ENCODE measurements around the gene CCDC63.

CCDC63 gene

DNA sequence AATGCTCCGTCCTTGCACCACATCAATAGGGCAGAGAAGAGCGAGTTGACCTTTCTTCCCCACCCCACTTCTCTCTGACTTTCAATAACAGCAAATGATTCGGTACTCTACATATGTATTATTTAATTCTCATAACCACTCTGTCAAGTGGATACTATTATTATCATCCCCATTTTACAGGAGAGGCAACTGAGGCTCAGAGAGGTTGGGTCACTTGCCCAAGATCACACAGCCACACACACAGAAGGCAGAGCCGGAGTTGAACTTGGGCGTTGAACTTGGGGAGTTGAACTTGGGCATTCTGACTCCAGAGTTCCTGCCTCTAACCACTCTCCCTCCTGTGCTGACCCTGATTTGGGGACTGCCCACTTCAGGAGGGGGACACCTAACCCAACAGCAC, 72.9 kb downstream of the CCDC63 start:
- in situ Hi-C loops (cut with MboI; ENCODE audit: low sequenced_read_pairs), result no loop called here

DNA sequence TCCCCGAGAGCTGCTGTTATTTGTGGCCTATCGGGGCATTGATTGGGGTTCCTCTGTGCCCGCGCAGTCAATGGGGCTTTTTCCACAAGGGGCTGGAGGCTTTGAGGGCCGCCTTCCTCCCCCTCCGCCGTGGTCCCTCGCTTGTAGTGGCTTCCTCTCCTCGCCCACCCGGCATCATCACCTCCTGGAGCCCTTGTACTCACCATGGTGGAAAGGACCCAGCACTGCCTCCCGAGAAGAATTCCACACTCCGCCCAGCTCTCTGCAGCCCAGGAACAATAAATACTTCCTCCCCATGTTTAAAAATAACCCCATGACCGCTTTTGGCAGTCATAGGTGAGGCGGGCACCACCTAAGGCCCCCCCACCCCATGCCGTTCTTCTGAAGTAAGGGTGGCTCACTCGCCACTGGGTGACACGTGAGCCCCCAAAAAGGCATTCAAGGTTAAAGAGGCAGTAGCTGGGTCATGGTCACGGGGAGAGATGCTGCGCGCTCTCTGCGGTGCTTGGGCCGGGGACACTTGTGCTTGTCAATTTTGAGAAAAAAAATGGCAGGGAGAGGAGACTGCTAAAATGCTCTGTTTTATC, 73.6 kb downstream of the CCDC63 start, which contains the start of gene MYL2:
MYL2 (minus strand) TSS at position 256 of the 587 bp plus-strand sequence; CDS start at position 206, 50 bp downstream.
- in situ Hi-C loops (cut with MboI; ENCODE audit: low sequenced_read_pairs), result no loop called here

DNA sequence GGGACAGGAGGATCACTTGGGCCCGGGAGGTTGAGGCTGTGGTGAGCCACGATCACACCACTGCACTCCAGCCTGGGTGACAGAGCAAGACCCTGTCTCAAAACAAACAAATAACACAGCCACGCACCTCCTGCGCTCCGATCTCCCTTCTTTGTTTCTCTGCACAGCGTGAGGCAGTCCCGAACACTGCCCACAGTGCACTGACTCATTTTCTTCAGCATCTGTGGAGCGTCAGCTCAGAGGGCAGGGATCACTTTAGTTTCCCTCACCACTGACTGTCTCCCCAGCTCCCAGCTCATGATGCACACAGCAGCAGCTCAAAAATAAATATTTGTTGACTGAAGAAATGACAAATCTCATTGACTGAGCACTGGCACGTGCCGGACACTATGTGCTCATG, 74.5 kb downstream of the CCDC63 start:
- in situ Hi-C loops (cut with MboI; ENCODE audit: low sequenced_read_pairs), result no loop called here

DNA sequence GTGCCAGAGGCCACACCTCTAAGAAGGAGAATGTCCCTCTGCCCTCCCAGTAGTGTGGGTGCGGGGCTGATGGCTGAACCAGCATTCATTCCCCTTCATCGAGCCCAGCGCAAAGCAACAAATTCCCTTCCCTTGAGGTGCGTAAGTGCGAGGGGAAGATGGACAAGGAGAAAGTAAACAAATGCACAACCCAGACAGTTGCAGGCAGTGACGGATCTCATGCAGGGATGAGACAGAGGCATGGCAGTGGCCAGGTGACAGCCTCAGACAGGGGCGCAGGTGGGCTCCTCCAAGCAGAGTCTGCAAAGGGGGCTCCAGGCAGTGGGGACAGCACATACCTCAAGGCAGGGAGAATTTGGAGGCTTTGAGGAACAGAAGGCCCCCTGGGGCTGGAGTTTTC, 75.9 kb downstream of the CCDC63 start:
- in situ Hi-C loops (cut with MboI; ENCODE audit: low sequenced_read_pairs), result no loop called here

DNA sequence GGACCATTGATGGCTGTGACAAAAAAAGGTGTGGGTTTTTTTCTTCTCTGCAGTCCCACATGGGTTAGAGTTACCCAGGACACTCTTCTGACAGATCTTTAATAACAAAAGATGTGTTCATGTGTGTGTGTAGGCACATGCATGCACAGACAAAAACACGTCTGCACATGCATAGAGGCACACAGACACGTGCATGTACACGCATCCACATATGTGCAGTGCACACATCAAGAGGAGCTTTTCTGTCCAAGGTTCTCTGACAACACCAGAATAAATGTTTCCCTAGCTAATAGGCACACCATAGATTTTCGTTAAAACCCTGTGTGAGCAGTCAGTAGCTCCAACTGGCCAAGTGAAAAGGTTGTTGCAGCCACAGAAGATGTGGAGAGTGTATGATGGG, 76.4 kb downstream of the CCDC63 start:
- in situ Hi-C loops (cut with MboI; ENCODE audit: low sequenced_read_pairs), result no loop called here

DNA sequence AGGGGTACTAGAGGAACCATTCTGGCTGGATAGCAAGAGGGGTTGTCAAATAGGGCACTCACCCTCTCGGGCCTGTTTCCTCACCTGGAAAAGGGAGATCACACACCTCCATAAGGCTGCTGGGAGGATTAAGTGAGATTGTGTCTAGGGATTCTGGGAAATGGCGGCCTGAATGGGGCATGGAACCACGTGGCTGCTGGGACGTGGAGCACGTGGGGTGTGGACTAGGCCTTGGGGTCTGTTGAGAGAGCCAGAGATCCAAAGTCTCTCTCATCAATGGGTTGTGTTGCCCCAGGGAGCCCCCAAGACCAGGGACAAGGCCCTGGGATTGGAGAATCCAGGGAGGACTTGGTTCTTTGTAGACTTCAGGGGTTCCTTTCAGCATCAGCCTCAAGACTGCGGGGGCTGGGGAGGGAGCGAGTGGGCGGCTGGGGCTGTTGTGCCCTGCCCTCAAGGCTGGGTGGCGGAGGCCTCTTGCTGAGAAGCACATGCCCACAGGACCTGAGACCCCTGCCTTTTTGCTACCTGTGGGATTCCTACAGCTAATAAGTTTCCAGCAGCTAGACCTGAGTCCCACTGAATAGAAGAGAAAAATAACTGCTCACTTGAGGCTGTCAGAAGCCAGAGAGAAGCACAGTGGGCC, 77.0 kb downstream of the CCDC63 start:
- in situ Hi-C loops (cut with MboI; ENCODE audit: low sequenced_read_pairs), result no loop called here

DNA sequence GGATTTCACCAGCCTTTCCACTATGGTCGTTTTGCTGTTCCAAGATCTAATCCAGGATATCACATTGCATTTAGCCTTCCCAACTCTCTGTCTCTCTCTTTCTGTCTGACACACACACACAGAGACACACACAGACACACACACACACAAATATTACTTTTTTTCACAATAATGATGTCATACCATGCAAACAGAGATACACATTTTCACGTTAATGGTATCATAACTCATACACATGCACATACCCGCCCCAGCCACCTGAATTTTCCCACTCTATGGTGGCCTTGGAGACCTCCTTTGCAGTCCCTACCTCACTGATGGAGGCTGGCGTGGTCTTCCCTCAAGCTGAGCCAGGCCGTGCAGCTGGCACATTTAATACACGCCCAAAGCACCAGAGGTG, 80.8 kb downstream of the CCDC63 start:
- in situ Hi-C loops (cut with MboI; ENCODE audit: low sequenced_read_pairs), result loop anchor here (25.0 kb wide), 1 partner anchor 385 kb away; no protein-coding TSS in a partner anchor

DNA sequence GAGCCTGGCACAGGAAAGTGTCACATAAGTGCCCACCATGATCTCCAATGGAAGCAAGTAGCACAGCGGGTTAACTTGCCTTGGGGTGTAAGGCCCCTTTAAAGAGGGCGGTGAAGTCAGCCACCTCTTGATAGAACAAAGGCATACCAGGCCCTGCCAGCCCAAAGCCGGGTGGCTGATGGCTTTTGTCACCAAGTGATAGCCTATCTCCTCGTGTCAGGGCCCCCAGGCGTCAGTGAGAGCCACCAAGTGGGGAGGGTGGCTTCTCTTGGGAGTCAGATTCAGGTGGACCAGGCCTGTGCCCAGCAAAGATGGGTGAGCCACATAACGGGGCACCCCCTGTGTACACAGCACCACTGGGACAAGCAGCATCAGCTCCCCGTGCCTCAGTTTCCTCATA, 81.9 kb downstream of the CCDC63 start:
- in situ Hi-C loops (cut with MboI; ENCODE audit: low sequenced_read_pairs), result loop anchor here (25.0 kb wide), 1 partner anchor 384 kb away; no protein-coding TSS in a partner anchor

DNA sequence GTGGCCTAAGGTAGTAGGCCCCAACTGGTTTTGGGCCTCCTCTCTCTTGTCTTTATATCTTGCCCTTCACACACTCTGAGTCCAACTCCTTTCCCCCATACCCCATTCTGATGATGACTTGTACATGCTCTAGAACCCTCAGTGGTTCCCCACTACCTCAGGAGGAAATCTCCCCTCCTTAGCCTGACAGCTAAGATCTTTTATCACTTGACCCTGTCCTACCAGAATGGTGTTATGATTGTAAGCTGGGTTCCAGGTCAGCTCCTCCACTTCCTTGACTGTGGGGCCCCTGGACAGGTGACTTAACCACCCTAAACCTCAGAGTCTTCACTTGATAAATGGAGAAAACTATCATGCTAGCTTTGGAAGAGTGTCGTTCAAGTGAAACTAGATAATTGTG, 83.0 kb downstream of the CCDC63 start:
- in situ Hi-C loops (cut with MboI; ENCODE audit: low sequenced_read_pairs), result loop anchor here (25.0 kb wide), 1 partner anchor 382 kb away; no protein-coding TSS in a partner anchor

DNA sequence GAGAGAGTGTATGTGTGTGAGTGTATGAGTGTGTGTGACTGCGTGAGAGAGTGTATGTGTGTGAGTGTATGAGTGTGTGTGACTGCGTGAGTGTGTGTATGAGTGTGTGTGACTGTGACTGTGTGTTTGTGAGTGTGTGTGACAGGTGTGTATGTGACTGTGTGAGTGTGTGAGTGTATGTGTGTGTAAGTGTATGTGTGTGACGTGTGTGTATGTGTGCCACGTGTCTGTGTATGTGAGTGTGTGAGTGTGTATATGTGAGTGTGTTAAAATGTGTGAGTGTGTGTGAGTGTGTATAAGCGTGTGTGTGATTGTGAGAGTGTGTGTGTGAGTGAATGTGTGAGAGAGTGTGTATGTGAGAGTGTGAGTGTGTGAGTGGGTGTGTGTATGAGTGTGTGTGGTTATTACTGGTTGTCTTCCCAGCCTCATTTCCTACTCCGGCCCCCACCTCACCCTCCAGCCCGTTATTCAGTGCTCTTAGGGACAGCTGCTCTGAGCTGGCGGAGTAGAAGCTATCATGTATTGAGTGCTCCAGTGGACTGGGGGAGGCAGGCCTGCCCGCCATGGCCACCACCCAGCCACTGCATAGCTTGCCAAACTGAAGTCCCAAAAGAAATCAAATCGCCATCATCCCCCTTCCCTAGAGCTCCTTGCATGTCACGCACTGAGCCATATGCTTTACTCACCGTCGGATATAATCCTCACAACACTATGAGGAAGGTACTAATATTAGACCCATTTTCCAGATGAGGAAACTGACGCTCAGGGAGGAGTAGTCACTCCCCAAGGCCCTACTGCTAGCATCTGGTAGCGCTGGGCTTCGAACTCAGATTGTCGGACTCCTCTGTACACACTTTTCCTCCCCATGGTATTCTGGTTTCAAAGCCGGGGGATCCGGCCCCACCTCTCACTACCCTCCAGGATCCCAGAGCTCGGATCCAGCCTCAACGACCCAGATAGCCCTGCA, 83.8 kb downstream of the CCDC63 start:
- in situ Hi-C loops (cut with MboI; ENCODE audit: low sequenced_read_pairs), result loop anchor here (25.0 kb wide), 1 partner anchor 382 kb away; no protein-coding TSS in a partner anchor

DNA sequence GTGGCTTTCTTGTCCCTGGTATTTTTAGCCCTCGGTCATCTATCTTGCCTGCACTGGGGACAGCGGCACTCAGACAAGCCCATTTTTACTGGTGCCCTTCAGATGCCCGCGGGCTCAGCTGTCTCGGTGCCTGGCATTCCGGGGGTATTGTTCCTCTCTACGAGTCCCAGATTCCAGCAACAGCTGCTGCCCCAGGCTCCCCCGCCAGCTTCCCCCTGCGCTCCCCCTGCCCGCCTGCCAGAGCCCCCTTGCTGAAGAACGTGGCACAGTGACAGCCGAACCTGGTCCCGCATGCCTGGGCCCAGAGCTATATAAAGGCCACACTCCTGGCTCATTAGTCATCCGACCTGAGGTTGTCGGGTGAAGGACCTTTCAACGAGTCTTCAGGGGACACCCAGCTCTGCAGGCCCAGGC, 84.5 kb downstream of the CCDC63 start:
- in situ Hi-C loops (cut with MboI; ENCODE audit: low sequenced_read_pairs), result loop anchor here (25.0 kb wide), 1 partner anchor 381 kb away; no protein-coding TSS in a partner anchor

DNA sequence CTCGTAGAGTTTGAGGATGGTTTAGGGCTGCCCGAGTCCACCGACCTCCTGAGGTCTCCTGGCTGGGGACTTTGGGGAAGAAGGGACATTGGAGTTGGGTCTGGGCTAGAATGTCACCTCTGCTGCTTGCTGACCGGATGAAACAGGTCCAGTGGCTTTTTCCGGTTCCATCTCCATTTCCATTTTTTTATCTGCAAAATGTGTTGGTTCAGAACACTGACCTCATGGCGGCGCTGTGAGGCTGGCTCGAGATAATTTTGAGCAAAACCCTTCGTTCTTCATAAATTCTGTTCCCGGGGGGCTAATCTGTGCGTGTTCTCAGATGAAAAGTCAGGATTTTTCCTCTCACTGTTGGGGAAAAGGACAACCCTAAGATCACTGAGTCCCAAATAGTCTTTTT, 85.3 kb downstream of the CCDC63 start:
- in situ Hi-C loops (cut with MboI; ENCODE audit: low sequenced_read_pairs), result loop anchor here (25.0 kb wide), 1 partner anchor 380 kb away; no protein-coding TSS in a partner anchor

DNA sequence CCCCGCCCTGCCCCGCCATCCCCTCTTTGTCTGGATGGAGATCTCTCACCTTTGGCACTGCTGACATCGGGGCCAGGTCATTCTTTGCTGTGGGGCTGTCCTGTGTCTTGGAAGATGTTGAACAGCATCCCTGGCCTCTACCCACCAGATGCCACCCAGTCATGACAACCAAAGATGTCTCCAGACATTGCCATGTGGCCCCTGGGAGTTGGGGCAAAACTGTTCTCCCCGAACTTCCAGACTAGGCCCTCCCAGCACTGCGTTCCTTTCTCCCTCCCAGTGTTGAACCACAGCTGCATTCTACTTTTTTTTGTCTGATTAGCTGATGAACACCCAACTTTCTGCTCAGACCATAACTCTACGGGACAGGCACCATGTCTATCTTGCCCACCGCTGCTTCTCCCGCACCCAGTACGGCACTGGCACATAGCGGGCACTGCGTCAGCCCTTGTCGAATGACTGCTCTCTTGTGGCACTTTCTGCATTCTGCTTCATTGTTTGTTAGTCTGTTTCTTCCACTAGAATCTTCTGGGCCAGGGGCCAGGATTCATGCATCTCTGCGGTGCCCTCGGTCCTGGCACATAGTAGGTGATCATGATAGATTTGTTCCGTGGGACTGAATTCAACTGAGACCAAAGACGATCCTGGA, 86.7 kb downstream of the CCDC63 start:
- in situ Hi-C loops (cut with MboI; ENCODE audit: low sequenced_read_pairs), result loop anchor here (25.0 kb wide), 1 partner anchor 379 kb away; no protein-coding TSS in a partner anchor

DNA sequence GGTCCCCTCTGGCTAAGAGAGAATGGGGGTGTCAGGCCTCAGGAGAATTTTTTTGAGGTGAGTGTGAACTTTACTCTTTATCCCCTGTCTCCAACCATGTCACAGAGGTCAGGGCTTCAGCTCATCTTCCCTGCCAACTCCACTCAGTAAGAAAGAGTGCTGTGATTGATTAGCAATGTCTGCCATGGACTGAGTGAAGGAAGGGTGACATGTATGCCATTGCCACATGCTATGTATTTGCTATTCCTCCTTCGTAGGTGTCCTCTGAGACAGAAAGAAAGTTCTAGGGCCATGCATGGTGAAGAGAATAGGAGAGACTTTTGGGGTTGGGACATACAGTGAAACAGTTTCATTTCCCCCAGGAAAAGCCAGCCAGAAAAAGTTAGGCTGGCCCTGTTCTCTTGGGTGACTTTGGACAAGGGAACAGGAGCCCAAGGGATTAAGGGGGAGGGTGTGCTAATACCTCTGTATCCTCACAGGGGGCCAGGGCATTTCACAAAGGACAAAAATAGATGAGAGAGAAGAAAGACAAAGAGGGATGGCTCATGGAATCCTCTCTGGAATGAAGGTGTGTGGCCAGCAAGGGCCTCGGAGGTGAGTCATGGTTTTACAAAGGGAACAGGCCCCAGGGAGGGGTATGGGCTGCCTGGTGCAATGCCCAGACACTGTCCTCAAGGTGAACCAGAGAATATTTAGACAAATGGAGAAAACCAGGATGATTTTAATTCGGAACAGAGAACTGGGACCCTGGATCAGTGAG, 87.5 kb downstream of the CCDC63 start:
- in situ Hi-C loops (cut with MboI; ENCODE audit: low sequenced_read_pairs), result loop anchor here (25.0 kb wide), 1 partner anchor 378 kb away; no protein-coding TSS in a partner anchor

DNA sequence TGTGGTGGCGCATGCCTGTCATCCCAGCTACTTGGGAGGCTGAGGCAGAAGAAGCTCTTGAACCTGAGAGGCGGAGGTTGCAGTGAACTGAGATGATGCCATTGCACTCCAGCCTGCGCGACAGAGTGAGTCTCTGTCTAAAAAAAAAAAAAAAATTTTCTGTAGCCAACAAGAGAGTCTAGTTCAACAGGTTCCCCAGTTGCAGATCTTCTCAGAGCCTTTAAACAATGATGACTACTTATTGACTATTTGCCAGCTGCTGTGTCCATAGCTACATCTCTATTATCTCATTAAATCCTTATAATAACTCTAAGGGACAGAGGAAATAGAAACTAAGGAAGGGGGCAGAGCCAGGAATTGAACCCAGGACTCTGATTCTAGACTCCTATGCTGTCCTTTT, 88.8 kb downstream of the CCDC63 start:
- in situ Hi-C loops (cut with MboI; ENCODE audit: low sequenced_read_pairs), result loop anchor here (25.0 kb wide), 1 partner anchor 377 kb away; no protein-coding TSS in a partner anchor

DNA sequence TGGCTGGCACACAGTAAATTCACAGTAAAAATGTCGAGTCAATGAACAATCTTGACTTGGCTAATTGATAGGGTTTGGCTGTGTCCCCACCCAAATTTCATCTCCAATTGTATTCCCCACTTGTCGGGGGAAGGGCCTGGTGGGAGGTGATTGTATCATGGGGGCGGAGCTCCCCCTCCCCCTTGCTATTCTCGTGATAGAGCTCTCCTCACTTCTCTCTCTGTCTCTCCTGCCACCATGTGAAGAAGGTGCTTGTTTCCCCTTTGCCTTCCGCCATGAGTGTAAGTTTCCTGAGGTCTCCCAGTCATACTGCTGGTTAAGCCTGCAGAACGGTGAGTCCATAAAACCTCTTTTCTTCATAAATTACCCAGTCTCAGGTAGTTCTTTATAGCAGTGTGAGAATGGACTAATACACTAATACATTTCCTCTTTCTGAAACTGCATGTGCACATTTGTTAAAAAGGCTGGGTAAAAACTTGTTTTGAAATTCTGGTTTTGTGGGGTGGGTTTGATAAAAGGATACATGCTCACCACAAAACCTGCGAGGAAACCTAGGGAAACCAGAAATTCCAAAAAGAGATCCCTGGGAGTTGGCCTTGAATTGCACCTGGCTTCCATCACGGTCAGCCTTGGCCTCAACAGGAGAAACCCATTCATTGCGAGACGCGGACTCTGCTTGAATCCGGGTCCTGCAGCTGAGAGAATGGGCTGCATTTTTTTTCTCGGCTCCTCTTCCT, 89.7 kb downstream of the CCDC63 start:
- in situ Hi-C loops (cut with MboI; ENCODE audit: low sequenced_read_pairs), result loop anchor here (25.0 kb wide), 1 partner anchor 376 kb away; no protein-coding TSS in a partner anchor

DNA sequence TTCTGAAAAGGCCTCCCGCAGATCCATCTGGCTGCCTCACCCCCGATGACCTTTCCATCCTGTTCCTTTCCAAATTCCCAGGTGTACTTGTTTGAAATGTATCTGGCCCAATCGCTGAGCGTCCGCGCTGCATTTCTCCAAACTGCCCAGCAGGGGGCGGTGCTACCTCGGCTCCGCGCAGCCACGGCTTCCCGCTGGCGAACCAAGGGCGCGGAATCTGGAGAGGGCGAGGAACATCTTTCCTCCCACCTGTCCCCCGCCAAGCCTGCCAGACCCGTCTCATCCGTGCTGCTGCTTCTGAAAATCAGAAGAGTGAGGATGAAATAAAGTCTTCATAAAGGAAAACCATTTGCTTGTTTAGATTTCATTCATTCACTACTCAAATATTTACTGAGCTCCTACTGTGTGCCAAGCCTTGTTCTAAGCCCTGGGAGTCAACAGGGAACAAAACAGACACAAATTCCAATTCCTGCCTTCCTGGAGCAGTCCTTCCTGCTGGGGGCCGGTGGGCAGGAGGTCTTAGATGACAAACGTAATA, 90.4 kb downstream of the CCDC63 start:
- in situ Hi-C loops (cut with MboI; ENCODE audit: low sequenced_read_pairs), result loop anchor here (25.0 kb wide), 1 partner anchor 375 kb away; no protein-coding TSS in a partner anchor

DNA sequence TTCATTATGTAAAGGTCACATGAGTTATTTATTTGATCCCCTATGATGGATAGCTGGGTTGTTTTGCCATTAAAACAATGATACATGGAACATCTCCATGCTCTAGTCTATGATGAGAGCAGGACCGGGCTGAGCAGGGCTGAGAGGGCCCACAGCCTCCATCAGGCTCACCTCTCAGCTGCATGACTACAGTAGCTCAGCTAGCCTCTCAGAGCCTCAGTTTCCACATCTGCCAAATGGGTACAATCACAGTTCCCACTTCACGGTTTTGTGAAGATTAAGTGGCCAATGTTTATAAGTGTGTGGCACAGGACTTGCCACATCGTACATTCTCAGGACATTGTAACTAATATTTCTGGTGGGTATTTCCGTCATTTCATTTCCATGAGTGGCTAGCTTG, 93.5 kb downstream of the CCDC63 start:
- in situ Hi-C loops (cut with MboI; ENCODE audit: low sequenced_read_pairs), result loop anchor here (25.0 kb wide), 1 partner anchor 372 kb away; no protein-coding TSS in a partner anchor
